Head of caudate nucleus (tissue), 42 donors: ENCODE results near the gene XIST.
A peak's percentile ranks its signal among the peaks of the same experiment; 100 is the strongest.
"Not testable (repeated sequence)": the region's sequence is repeated elsewhere in the genome, so short reads cannot be mapped to it uniquely, and the experiment has no call there.

Source experiments
- DNase-seq, 42 donors: peaks; one replicate each; pipeline versions ENCODE4 v3.0.0 to v3.0.0-alpha.2; 2020 to 2021; ENCODE audit warnings: mixed read lengths in 7 of 42
- intact Hi-C: fragments of 100-400 bp; cut with DNase I; formaldehyde crosslinking; loops from one replicate; pipeline ENCODE4 v1.15.0; 2022

XIST gene

DNA sequence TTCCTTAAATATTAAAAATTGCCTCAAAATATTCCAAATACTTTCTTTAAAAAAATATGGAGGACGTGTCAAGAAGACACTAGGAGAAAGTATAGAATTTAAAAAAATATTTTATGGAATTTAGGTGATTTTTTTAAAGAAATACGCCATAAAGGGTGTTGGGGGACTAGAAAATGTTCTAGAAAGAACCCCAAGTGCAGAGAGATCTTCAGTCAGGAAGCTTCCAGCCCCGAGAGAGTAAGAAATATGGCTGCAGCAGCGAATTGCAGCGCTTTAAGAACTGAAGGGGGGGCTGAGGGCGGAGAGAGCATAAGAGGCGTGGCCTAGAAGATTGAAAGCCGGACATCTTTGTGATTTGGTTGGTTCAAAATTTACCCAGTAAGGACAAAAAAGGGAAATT lies at the start of gene XIST:
Gene XIST, minus strand, starts transcription at position 248 of the 400 bp plus-strand sequence.
- intact Hi-C loops: loop anchor here (10.0 kb wide), 1 partner anchor 92 kb away; no protein-coding TSS in a partner anchor
- peak in 27 of 42 donors; percentile 52 to 90 (median 79) for DNase-seq

DNA sequence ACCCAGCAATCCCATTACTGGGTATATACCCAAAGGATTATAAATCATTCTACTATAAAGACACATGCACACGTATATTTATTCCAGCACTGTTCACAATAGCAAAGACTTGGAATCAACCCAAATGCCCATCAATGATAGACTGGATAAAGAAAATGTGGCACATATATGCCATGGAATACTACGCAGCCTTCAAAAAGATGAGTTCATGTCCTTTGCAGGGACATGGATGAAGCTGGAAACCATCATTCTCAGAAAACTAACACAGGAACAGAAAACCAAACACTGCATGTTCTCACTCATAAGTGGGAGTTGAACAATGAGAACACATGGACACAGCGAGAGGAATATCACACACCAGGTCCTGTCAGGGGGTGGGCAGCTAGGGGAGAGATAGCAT lies 45.8 kb upstream of the XIST start:
- DNase-seq, intact Hi-C loops: not testable (repeated sequence)

DNA sequence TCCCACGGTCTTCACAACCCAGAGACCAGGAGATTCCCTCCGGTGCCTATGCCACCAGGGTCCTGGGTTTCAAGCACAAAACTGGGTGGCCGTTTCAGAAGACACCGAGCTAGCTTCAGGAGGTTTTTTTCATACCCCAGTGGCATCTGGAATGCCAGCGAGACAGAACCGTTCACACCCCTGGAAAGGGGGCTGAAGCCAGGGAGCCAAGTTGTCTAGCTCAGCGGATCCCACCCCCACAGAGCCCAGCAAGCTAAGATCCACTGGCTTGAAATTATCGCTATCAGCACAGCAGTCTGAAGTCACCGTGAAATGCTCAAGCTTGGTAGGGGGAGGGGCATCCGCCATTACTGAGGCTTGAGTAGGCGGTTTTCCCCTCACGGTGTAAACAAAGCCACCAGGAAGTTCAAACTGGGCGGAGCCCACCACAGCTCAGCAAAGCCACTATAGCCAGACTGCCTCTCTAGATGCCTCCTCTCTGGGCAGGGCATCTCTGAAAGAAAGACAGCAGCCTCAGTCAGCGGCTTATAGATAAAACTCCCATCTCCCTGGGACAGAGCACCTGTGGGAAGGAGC lies 40.1 kb upstream of the XIST start:
- DNase-seq, intact Hi-C loops: not testable (repeated sequence)

DNA sequence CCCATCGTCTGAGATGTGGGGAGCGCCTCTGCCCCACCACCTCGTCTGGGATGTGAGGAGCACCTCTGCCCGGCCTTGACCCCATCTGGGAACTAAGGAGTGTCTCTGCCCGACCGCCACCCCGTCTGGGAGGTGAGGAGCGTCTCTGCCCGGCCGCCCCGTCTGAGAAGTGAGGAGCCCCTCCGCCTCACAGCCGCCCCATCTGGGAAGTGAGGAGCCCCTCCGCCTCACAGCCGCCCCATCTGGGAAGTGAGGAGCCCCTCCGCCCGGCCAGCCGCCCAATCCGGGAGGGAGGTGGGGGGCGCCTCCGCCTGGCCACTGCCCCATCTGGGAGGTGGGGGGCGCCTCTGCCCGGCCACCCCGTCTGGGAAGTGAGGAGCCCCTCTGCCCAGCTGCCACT lies 29.7 kb upstream of the XIST start:
- DNase-seq, intact Hi-C loops: not testable (repeated sequence)

DNA sequence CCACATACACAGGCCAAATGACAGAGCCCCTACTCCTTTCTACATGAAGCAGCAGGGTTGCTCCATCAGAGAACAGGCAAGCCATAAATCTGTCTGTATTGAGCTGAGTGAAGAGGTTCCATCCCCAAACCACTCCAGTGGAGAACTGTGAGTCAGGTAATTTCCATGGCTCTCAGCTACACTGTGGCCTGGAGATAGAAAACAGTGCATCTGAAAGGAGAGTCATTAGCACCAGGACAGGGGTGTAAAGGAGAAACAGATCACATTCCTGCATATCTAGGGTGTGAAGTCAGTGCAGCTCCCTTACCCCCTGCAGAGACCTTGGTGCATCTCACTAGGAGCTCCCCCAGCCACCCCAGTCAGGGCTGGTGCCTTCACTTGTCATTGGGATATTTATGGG lies 25.2 kb upstream of the XIST start:
- intact Hi-C loops: no loop called here
- no peak for DNase-seq

DNA sequence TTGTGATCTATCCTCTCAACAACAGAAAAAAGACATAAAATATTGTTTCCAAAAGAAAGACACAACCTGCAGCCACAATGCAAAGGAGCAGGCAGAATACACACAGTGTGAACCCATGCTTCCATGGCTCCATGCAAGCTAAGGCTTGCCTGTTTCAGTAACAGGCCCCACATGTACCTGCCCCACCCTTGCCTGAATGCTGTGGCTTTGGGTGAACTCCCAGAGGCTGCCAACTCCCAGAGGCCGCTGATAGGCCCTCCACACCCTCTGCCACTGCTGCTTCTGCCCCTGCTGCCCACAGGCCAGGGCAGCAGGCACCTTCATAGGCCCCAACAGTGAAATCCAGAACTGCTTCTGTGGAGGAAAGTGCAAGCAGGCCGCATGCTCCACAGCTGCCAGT lies 24.4 kb upstream of the XIST start:
- intact Hi-C loops: no loop called here
- DNase-seq: no peak

DNA sequence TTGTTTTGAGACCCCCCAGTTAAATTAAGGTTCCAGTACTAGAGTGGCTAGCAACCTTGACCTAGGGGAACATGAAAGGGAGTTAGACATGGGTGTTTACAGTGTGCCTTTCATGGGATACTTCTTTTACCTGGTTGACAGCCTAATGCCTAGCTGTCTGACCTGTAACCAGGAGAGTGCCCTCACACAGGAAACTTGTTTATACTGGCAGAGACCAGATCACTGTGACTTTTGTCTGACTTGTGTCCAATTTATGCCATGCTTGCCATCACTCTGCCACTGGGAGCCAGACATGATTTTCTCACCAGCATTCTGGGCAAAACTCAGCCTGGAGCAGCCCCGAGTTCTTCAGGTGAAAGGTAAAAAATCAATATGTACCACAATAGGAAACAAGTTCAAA lies 16.4 kb upstream of the XIST start:
- DNase-seq: no peak
- intact Hi-C loops: no loop called here

DNA sequence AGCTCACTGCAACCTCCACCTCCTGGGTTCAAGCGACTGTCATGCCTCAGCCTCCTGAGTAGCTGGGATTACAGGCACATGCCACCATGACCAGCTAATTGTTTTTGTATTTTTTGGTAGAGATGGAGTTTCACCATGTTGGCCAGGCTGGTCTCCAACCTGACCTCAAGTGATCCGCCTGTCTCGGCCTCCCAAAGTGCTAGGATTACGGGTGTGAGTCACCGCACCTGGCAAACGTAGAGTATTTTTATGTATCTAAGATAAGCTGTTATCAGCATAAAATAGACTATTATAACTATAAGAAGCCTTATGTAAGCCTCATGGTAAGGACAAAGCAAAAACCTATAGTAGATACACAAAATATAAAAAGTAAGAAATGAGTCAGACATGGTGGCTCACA lies 14.6 kb upstream of the XIST start:
- DNase-seq: no peak
- intact Hi-C loops: no loop called here

DNA sequence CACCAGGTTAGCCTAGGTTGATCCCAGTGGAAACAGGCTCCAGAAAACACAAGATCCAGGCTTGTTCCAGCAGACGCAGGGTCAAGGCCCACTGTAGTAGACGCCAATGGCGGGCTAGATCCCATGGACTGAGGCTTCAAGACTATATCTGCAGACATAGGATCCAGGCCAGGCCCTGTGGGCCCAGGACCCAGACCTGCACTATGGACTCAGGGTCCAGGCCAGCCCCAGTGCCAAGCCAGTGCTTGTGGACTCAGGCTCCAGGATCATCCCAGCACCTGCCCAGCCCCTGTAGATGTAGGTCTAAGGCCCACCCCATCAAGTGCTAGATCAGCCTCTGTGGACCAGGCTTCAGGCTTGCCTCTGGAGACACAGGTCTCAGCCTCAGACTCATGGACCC lies 11.3 kb upstream of the XIST start:
- DNase-seq: no peak
- intact Hi-C loops: no loop called here

DNA sequence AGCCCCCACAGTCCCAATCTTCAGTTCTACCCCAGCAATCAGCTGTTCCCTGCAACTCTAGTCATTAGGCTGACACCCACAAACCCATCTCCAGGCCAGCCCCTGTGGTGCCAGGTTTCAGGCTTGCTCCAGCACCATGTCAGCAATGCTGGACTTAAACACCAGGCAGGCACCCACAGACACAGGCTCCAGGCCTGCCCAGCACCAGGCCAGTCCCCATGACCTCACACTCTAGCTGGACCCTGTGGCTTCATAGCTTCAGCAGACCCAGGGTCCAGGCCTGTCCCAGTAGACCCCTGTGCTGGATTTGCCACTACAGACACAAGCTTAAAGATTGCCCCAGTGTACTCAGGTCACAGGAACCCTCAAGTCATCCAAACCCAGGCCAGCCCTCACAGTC lies 10.8 kb upstream of the XIST start:
- DNase-seq: no peak
- intact Hi-C loops: no loop called here

DNA sequence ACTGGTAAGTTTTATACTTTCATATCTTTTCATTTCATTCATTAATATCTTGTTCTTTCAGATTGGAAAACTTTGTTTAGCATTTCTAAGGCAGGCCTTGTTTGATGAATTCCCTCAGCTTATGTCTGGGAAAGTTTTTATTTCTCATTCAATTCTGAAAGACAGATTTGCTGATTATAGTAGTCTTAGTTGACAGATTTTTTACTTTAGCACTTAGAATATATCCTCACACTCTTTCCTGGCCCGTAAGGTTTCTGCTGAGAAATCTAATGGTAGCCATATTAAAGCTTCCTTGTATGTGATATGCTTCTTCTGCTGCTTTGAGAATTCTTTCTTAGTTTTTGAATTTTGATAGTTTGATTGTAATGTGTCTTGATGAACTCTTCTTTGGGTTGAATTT lies 7.1 kb upstream of the XIST start:
- intact Hi-C loops: loop anchor here (5.0 to 10.0 kb wide), 3 partner anchors 85 to 273 kb away; no protein-coding TSS in a partner anchor
- no peak for DNase-seq

DNA sequence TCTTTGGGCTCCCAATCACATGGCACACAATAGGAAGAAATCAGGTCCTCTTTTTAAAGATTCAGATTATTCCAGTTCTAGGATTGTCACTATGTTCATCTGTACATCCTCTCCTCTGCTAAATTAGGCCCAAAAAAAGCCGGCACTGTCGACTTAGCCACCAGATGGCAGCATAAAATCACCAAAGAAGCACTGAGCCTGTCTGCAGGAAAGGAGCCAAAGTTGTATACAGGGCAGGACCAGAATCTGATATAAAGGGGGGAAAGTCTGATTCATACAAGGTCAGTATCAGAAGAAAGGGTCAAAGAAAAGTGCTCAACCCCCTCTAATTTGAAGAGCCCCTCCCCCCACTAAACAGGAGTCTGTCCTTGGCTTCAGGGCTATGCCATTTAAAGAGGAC lies 3.0 kb upstream of the XIST start:
- peak; percentile 34 to 89 (median 80) for DNase-seq
- intact Hi-C loops: loop anchor here (5.0 to 10.0 kb wide), 3 partner anchors 89 to 277 kb away; no protein-coding TSS in a partner anchor

DNA sequence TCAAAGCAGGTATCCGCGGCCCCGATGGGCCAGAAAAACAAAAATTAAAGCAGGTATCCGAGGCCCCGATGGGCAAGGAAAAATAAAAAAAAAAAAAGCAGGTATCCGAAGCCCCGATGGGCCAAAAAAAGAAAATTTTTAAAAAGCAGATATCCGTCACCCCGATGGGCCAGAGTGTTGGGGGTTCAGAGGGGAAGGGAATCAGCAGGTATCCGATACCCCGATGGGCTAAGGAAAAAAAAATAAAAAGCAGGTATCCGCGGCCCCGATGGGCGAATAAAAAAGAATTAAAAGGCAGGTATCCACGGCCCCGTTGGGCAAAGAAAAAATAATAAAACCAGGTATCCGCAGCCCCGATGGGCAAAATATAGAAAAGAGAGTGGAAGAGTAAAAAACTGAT lies 492 bp downstream of the XIST start:
- intact Hi-C loops: loop anchor here (10.0 kb wide), 1 partner anchor 93 kb away; no protein-coding TSS in a partner anchor

DNA sequence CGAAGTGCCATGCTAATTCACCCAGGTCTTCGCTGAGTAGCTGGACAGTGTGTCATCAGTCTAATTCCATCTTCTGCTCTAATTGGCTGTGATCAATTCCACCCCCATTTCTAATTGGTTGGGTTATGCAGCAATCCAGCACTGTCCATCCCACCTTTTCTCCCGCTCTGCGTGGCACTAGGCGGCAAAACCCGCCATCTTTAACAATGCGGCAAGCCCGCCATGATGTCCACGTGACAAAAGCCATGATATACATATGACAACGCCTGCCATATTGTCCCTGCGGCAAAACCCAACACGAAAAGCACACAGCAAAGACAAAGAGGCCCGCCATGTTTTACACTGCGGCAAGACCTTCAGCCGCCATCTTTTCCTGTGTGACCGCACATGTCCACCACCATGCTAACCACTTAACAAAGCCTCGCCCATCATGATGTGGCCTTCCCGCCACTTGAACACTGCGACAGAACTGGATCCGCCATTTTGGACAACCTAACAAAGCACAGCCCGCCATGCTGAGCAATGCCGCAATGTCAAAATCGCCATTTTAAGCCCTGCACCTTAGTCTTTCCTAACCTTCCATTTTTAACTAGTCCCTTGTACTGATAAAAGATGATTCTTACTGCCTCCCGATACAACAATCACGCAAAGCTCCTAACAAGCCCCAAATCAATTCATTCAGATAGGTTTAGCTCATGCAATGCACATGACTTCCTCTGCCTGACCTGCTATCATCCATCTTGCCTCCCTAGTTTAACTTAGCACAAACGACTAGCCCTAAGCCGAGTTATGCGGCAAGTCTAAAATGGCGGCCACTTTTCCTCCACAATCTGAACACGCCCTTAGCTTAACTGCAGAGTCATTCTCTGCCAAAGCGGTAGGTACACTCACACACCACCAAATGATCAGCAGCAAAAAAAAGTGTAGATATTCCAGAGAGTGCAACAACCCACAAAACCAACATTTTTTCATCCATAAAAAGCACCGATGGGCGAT lies 1.2 kb downstream of the XIST start:
- intact Hi-C loops: loop anchor here (10.0 kb wide), 1 partner anchor 93 kb away; no protein-coding TSS in a partner anchor
- peak in 27 of 42 donors; percentile 76 to 93 (median 89) for DNase-seq

More for the DNA sequence above, 492 bp downstream of the XIST start:
- no peak for DNase-seq

DNA sequence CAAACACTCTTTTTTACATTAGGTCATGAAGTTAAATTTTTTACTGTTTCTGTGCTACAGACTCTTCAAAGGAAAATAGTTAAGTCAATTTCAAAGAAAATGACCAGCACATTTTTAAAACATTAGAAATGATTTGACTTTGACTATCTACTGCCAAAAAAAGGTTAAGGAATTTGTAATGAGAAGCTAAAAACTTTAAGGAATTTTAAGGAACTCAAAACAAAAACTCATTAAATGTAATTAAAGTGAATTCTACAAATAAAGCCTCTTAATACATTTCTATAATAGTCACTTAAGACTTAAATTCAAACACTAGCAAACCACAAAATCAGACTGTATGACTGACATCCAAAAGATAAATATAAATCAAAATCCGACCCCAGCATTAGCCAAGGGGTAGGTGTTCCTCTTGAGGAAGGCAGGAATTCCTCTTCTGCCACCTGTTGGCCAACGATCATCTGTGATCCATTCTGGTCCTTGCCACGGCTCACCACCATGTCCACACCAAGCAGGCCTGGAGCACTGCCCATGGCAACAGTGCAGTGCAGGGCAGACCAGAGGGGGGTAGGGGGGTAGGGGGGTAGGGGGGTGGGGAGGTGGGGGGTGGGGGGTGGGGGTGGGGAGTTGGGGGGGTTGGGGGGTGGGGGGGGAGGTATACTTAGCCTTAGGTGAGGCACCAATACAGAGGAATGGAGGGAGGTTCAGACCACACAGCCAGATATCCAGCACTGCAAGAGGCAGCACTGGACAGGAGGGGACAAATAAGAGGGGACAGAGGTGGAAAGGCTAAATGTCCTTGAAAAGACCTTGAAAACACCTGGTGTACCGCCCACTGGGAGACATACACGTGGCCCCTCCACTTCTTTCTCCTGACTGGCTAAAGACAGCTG lies 2.1 kb downstream of the XIST start:
- intact Hi-C loops: loop anchor here (10.0 kb wide), 1 partner anchor 94 kb away; no protein-coding TSS in a partner anchor
- peak in 11 of 42 donors; percentile 16 to 46 (median 26) for DNase-seq

DNA sequence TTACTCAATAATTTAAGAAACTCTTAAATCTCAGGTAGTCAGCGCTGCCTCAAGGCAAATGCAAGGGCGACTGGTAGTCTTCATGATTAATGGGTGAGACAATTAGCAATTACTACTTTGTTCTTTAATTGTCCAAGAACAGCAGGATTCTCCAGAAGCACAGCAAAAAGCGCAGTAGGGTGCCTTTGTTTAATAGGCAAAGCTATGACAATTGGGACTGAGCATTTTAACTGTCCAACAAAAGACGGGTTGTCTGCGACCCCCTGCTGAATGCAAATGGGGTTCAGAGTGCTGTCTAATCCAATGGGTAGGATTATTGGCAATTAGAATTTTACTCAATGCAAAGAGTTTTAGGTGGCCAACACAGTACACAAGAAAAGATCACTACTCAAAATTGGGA lies 3.4 kb downstream of the XIST start:
- DNase-seq: no peak
- intact Hi-C loops: no loop called here

DNA sequence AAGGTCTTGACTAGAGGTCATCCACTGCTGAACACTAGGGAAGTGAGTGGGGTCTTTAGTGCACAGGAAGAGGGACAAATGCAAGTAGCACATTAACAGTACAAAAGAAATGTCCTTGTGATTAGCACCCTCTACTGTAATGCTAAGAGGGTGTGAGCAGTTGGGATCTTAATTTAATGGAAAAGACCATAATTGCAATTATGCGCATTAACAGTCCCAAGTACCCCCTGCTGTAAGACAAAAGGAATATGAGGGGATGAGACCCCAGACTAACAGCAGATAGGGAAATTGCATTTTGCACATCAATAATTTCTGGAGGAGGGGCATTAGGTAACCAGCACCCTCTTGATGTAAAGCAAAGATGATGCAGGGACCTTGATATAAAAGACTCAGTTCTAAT lies 4.5 kb downstream of the XIST start:
- DNase-seq: no peak
- intact Hi-C loops: no loop called here

DNA sequence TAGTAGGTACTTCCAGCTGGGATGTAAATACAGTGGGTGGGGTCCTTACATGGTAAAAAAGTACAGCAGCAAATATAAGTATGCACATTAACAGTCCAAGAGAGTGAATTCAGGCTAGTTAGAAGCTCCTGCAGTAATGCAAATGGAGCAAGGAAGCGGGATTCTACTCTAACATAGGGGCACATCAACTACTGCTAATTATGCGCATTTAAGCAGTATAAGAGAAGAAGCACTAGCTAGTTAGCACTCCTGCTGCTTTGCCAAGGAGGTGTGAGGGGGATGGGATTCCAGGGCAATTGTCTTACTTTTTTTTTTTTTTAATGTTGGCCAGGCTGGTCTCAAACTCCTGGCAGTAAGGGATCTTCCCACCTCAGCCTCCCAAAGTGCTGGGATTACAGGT lies 5.4 kb downstream of the XIST start:
- intact Hi-C loops: no loop called here
- DNase-seq: no peak
